NCI-H2227 treated with DMSO at 0.1 percent for 48 hours (cell line): ENCODE results near the gene PAM.
"Not testable (repeated sequence)": the region's sequence is repeated elsewhere in the genome, so short reads cannot be mapped to it uniquely, and the experiment has no call there.

ENCODE experiments used
- DNase-seq: peaks from one replicate; lab custom pipeline; 2025; lab: John Stamatoyannopoulos, UW

The PAM gene

DNA sequence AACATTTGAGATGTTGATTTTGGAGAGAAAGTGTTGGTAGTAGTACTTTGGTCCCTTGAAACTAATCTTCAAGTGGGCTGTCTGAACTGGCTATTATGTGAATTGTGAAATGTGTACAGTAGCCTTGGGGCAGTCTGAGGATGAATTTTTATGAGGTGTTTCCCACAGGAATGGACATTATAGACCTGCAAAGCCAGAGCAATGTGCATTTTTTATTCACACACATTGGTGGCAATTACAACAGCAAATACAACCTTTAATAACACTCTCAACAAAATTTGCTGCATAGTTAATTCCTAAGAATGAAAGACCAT is 147.0 kb downstream of the PAM start:
- no peak for DNase-seq

DNA sequence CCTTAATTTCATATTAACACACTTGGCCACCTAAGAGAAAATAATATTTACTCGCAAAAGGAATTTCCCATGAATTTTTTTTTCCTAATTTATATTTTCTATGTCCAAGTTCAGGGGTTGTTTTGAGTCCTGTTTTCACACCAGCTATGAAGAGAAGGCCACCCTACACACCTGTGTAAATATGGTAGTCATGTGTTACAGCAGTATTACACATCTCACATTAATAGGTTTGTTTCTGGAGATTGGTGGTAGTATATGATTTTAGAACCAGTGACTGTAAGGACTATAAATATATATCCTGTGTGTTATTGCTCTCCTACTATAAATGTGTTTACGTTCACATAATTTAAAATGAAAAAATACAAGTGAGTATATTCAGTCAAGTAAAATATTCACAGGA is 147.5 kb downstream of the PAM start:
- no peak for DNase-seq

DNA sequence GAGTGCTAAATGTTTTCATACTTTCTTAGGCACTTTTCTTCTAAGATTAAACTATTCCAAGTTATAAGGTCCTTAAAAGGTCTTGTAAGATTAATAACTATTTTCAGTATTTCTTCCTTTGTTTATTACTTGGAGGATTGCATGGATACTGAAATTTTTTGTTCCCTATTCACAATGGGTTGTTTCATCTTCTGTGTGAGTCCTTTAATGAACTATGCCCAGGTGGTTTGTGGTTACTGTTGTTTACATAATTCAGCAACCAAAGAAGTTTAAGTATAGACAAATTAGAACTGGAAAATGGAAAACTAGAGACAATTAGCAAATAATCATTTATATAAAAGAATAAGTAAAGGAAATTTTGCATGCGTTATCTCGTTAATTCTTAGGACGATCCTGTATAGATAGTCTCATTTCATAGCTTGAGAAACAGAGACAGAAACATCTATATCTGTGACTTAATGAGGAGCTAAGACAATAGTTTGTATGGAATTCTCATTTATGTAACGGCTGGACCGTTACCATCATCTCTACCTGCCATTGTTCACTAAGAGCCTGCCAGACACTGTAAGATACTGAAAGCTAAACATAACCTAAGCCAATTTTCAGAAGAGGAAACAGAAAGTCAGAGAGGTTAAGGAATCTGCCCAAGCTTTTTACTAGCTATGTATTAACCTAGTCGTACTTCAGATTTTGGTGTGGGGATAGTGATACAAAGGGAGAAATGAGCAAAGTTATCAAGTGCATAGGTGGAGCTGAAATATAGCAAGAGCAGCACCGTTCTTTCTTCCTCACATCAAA is 148.2 kb downstream of the PAM start:
- no peak for DNase-seq

GRCh38 chr5:102905056-102905455 is 150.0 kb downstream of the PAM start:
- no peak for DNase-seq

- not testable (repeated sequence) for DNase-seq
Observed at GRCh38 chr5:102907099-102907498, 152.0 kb downstream of the PAM start.

GRCh38 chr5:102910240-102911226 is 155.4 kb downstream of the PAM start:
- no peak for DNase-seq

DNA sequence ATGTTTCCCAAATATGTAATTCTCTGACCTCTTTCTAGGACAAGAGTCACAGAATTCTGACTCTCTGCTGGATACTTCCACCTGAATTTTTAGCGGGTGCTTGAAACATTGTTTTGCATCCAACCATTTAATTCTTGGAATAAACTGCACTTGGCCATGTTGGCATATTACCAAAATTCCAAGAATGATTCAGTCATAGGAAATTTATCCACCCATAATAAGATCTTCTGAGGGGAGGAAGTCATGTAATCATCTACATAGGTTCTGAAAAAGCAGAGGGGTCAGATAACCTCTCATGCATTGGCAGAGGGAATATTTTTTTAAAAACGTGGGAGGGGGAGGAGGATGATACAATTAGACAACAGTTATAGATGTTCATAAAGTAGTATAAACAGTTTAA is 156.9 kb downstream of the PAM start:
- DNase-seq: no peak

DNA sequence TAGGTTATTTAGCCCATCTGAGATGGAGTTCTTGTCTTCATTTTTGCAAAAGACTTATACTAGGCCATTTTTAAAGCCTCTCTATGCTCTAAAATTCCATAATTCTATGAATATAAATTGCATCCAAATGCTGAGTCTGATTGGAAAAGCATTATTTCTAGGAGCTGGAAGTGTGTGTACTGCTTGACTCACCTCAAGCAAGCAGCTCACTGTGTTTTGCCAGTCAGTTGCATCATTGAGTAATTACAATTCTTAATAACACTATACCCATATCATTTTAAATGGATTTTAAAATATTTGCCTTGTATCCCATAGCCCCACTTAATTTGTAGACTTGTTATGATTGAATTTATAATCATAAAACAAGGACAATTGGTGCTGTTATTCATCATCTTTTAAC is 161.0 kb downstream of the PAM start:
- DNase-seq: no peak

- no peak for DNase-seq
Observed at GRCh38 chr5:102918986-102919610, 164.0 kb downstream of the PAM start.

DNA sequence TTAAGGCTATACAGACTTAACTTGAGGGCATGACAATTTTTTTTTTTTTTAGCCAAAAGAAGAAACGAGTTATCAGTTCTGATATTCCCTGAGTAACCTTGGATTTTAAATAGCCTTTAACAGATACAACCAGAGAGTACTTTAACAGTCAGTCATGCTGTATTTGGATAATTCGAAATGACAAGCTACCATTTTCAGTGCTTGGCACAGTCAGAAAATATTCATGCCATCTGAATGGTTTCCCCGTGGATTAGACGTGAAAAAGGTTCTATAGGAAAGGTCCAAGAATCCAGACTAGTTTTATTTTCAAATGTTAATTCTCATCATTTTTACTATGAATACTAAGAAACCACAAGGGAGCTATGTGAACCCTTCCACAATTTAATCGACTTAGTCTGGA is 165.7 kb downstream of the PAM start:
- no peak for DNase-seq

GRCh38 chr5:102921341-102922044 is 166.4 kb downstream of the PAM start:
- DNase-seq: no peak

DNA sequence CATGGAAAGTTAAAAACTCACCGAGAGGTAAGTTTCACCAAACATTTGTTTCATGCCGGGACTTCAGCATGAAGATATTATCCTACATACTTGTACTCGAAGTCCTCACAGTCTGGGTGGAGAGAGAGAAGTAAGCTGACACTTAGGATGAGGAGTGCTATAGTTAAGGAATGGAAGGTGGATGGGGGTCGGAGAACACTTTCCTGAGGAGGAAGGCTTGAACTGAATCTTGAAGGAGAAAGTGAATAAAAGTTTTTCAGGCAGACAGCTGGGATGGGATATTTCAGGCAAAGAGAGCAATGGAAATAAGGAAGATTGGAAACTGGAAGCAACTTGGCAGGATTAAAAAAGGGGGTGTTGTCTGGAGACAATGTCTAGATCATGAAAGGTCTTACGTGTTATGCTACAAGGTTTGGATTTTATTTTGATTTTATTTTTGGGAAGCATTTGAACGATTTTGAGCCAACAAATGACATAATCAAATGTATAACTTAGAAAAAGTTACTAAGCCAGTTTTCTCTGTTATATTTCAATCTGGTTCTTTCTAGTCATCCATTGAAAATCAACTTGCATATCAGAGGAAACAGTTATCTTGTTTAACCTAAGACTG is 167.1 kb downstream of the PAM start:
- DNase-seq: no peak

- DNase-seq: no peak
Observed at GRCh38 chr5:102922799-102923477, 167.8 kb downstream of the PAM start.

DNA sequence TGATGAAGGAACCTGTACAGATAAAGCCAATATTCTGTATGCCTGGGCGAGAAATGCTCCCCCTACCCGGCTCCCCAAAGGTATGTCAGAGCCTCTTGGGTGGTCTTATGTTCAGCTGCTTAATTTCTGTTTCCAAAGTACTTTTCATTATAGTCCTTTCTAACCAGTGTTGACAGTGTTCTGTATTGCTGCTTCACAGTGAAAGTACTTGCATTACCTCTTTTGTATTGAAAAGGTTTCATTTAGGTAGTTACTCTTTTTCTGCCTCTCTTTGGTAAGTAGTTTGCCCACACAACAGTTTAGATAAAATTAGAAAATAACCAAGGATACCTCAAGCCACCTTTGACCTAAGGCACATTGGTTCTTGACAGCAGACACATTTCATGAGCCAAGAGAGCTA is 169.9 kb downstream of the PAM start:
- DNase-seq: no peak

GRCh38 chr5:102927007-102927406 is 171.9 kb downstream of the PAM start:
- DNase-seq: no peak

DNA sequence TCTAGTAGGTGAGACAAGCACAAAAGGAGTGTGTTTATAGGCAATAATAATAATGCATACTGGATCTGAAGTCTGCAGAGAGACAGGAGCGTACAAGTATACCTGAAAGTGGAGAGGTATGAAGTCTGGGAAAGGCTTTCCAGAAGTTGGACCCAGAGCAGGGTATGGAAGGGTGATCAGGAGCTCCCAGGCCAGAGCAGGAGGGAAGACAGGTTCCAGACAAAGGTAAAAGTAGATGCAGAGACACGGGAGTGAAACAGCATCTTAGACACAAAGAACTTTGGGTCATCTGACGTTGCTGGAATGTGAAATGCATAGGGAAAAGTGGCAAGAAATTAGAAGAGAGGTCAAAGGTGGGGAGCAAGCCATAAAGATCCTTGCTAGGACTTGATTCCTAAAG is 175.1 kb downstream of the PAM start:
- DNase-seq: no peak

DNA sequence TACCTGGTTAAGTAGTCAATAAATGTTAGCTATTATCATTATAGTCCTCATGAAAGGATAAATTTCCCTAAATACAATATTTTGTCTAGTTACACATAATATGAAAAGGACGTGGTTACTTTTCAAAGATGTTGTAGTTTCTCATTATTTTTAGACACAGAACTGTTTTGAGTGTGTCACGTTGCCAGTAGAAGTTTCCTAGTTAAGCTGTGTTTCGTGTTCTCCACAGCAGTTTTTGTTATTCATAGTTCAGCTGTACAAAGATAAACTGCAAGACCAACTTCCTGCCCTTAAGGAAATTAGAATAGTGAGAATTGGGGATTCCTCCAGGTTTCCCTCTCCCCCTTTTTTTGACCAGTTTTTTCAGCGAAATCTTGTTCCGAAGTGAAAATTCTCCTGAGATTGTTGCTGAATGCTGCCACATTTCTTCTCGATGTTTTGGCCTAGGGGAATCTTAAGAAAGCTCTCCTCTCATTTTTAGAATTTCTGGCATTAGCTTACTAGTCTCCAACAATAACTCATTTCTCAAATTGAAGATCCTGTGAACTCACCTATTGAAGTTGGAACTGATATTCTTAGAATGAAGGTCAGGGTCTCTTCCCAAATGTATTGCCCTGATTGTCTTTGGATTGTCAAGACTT is 176.1 kb downstream of the PAM start:
- no peak for DNase-seq

DNA sequence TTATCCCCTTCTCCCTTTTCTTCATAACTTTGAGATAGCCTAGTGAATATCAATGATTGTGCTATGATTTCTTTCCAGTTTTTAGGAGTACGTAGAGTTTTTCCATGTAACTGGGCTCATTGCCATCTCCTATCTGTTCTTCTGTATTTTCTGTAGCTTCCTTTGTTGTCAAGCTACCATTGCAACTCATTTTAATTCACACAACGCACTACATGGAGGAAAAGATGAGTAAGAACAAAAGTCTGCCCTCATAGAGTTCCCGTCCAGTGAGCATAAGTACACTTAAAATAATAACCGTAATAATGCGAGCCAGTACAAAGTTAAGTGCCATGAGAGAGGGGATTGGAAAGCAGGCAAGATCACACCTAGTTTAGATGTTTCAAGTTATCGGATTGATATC is 177.7 kb downstream of the PAM start:
- no peak for DNase-seq

GRCh38 chr5:102933316-102933715 is 178.2 kb downstream of the PAM start:
- DNase-seq: no peak

DNA sequence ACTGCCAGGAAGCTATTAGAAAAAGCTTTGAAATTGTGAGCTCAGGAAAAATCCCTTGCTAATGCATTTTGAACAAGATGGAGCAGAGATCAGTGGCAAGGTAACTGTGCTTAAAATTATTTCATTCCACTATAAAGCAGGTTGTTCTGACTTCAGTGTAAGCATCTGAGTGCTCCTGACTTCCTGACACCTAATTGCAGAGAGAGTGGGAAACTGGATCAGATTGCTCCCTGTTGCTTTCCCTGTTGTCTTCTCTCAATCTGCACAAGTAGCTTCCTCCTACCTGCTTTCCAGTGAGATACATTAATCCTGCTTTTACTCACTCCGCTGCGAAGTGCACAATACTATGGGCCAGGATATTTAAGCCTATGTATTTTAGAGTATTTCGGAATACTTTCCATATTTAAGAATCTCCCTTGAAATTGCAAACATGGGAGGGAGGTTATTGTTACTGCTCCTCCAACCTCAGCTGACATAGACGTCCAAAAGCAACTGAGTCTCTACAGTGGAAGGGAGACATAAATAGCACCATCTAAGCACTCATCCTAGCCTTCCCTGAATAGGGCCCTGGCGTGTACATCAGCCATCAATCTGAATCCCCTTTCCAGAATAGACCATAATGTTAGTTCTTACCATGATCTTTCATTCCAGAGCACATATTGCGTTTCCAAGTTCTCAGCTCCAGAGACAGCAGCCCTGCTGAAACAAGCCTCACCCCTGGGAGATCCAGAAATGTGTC is 178.8 kb downstream of the PAM start:
- DNase-seq: no peak
